ENCODE results near the gene PRSS12. TPM values are rescaled to one million over a fixed set of nuclear protein-coding genes. Genes with fewer than 3 reads are reported as not detected.

The PRSS12 gene
- polyA plus RNA-seq, 1 donor from 2014 or later, result 1.1 TPM

DNA sequence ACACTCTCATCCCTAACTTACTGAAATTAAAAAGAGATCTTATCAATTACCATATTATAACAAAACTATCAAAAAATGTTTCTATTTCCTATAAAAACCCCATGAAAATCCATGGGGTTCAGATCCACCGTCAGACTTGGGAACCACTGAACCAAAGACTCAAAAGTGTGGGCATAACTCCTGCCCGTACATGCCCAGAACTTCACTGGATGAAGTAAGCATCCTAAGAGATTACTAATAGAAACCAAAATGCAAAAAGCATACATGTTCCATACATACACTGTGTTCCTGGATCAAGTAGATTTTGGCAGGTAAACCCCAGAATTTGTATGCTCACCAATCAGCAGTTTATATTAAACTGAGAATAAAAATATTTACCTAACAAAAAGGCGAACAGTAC is 66.1 kb downstream of the PRSS12 start:
- Histone ChIP-seq H3K27ac (ENCODE audit: low read length) (no peak overlapping the region), H3K27me3 (ENCODE audit: insufficient read depth, low read depth, low read length) (no peaks in the 10 kb centered on the region), H3K9me3 (ENCODE audit: low read length) (no peaks in the 10 kb centered on the region), H3K36me3 (ENCODE audit: insufficient read depth, low read length) (no peaks in the 10 kb centered on the region), H2AFZ (ENCODE audit: low read depth, low read length) (no peak overlapping the region), H3K79me2 (replicated peaks; ENCODE audit: insufficient read depth, low read length) (no peaks in the 10 kb centered on the region), H3K4me2 (ENCODE audit: low read length) (no peak overlapping the region), H3K9ac (ENCODE audit: low read length) (no peak overlapping the region), H4K20me1 (ENCODE audit: insufficient read depth) (no peaks in the 10 kb centered on the region), H3K9me2 (ENCODE audit: insufficient read depth, low read length) (no peaks in the 10 kb centered on the region), H3F3A (ENCODE audit: insufficient read depth, low read length, poor library complexity, severe bottlenecking) (no peaks in the 10 kb centered on the region), H3K4me3 (ENCODE audit: low read length) (no peak overlapping the region)
- TF ChIP-seq MXI1 (conservative IDR thresholded peaks at IDR 0.05; ENCODE audit: poor library complexity, severe bottlenecking), result no peak
- TF ChIP-seq, protein P1, sequence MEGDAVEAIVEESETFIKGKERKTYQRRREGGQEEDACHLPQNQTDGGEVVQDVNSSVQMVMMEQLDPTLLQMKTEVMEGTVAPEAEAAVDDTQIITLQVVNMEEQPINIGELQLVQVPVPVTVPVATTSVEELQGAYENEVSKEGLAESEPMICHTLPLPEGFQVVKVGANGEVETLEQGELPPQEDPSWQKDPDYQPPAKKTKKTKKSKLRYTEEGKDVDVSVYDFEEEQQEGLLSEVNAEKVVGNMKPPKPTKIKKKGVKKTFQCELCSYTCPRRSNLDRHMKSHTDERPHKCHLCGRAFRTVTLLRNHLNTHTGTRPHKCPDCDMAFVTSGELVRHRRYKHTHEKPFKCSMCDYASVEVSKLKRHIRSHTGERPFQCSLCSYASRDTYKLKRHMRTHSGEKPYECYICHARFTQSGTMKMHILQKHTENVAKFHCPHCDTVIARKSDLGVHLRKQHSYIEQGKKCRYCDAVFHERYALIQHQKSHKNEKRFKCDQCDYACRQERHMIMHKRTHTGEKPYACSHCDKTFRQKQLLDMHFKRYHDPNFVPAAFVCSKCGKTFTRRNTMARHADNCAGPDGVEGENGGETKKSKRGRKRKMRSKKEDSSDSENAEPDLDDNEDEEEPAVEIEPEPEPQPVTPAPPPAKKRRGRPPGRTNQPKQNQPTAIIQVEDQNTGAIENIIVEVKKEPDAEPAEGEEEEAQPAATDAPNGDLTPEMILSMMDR (IDR thresholded peaks at IDR 0.05; ENCODE audit: poor library complexity, severe bottlenecking), result no peak
- TF ChIP-seq SMC3 (conservative IDR thresholded peaks at IDR 0.05; ENCODE audit: poor library complexity), result no peak
- TF ChIP-seq EZH2 (IDR thresholded peaks at IDR 0.05; ENCODE audit: borderline replicate concordance, insufficient read depth, low read length, poor library complexity, severe bottlenecking), result no peak
- TF ChIP-seq, protein P2, sequence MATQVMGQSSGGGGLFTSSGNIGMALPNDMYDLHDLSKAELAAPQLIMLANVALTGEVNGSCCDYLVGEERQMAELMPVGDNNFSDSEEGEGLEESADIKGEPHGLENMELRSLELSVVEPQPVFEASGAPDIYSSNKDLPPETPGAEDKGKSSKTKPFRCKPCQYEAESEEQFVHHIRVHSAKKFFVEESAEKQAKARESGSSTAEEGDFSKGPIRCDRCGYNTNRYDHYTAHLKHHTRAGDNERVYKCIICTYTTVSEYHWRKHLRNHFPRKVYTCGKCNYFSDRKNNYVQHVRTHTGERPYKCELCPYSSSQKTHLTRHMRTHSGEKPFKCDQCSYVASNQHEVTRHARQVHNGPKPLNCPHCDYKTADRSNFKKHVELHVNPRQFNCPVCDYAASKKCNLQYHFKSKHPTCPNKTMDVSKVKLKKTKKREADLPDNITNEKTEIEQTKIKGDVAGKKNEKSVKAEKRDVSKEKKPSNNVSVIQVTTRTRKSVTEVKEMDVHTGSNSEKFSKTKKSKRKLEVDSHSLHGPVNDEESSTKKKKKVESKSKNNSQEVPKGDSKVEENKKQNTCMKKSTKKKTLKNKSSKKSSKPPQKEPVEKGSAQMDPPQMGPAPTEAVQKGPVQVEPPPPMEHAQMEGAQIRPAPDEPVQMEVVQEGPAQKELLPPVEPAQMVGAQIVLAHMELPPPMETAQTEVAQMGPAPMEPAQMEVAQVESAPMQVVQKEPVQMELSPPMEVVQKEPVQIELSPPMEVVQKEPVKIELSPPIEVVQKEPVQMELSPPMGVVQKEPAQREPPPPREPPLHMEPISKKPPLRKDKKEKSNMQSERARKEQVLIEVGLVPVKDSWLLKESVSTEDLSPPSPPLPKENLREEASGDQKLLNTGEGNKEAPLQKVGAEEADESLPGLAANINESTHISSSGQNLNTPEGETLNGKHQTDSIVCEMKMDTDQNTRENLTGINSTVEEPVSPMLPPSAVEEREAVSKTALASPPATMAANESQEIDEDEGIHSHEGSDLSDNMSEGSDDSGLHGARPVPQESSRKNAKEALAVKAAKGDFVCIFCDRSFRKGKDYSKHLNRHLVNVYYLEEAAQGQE (IDR thresholded peaks at IDR 0.05; ENCODE audit: borderline replicate concordance), result no peak
- no peak for TF ChIP-seq RAD21 (conservative IDR thresholded peaks at IDR 0.05)
- no peak for TF ChIP-seq TAF1 (IDR thresholded peaks at IDR 0.05; ENCODE audit: low read depth)
- TF ChIP-seq EP300 (conservative IDR thresholded peaks at IDR 0.05; ENCODE audit: poor library complexity, severe bottlenecking), result no peak
- no peak for TF ChIP-seq POLR2AphosphoS5 (IDR thresholded peaks at IDR 0.05)

DNA sequence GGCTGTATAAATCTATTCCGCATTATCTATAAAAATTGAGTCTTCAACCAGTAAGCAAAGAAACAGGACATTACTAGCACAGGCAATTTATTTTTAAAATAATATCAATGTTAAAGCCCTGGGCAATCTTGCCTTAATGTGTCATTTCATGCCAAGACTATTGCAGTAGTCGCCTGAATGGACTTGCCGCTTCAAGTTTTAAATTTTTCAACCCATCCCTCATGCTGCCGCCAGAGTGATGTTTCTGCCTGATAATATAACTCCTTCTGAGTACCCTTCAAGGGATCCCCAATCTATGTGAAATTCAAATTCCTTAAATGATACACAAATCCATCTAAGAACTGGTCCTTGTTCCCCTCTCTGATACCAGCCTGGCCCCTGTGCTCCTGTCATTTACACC is 66.9 kb downstream of the PRSS12 start:
- Histone ChIP-seq H3K36me3 (ENCODE audit: insufficient read depth, low read length) (no peaks in the 10 kb centered on the region), H4K20me1 (ENCODE audit: insufficient read depth) (no peaks in the 10 kb centered on the region), H3F3A (ENCODE audit: insufficient read depth, low read length, poor library complexity, severe bottlenecking) (no peaks in the 10 kb centered on the region), H2AFZ (ENCODE audit: low read depth, low read length) (no peak overlapping the region), H3K27me3 (ENCODE audit: insufficient read depth, low read depth, low read length) (no peaks in the 10 kb centered on the region), H3K27ac (ENCODE audit: low read length) (no peak overlapping the region), H3K4me3 (ENCODE audit: low read length) (no peak overlapping the region), H3K9me2 (ENCODE audit: insufficient read depth, low read length) (no peaks in the 10 kb centered on the region), H3K9me3 (ENCODE audit: low read length) (no peaks in the 10 kb centered on the region), H3K79me2 (replicated peaks; ENCODE audit: insufficient read depth, low read length) (no peaks in the 10 kb centered on the region), H3K4me2 (ENCODE audit: low read length) (no peak overlapping the region), H3K9ac (ENCODE audit: low read length) (no peak overlapping the region)
- TF ChIP-seq TAF1 (IDR thresholded peaks at IDR 0.05; ENCODE audit: low read depth) (no peak), POLR2AphosphoS5 (IDR thresholded peaks at IDR 0.05) (no peak), EP300 (conservative IDR thresholded peaks at IDR 0.05; ENCODE audit: poor library complexity, severe bottlenecking) (no peak), SMC3 (conservative IDR thresholded peaks at IDR 0.05; ENCODE audit: poor library complexity) (no peak), EZH2 (IDR thresholded peaks at IDR 0.05; ENCODE audit: borderline replicate concordance, insufficient read depth, low read length, poor library complexity, severe bottlenecking) (no peak), RAD21 (conservative IDR thresholded peaks at IDR 0.05) (no peak)

Measured in neural cell (in vitro differentiated cells).